ENCODE results near the gene NOX4.
"Not testable (repeated sequence)": the region's sequence is repeated elsewhere in the genome, so short reads cannot be mapped to it uniquely, and the experiment has no call there.

DNA sequence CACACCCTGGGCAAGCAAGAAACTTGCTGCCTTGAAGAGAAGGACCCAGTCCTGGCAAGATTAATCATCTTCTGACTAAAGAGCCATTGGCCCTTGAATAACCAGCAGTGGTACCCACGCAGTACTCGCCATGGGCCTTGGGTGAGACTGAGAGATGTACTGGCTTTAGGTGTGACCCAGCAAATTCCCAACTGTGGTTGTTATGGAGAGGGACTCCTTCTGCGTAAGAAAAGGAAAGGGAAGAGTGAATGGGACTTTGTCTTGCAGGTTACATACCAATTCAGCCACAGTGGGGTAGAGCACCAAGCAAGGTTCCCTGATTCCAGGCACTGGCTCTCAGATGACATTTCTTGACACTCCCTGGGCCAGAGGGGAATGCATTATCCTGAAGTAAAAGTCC is 80.1 kb downstream of the NOX4 start:
- TF ChIP-seq KDM5A (IDR thresholded peaks at IDR 0.05; ENCODE audit: low read length); EGR1 (IDR thresholded peaks at IDR 0.05; ENCODE audit: borderline replicate concordance, low read depth, low read length); TCF12 (IDR thresholded peaks at IDR 0.05; ENCODE audit: low read depth, low read length); EP300 (IDR thresholded peaks at IDR 0.05; ENCODE audit: borderline replicate concordance in 1 of 2, low read depth in 2 of 2, low read length in 2 of 2); JUN (IDR thresholded peaks at IDR 0.05; ENCODE audit: low read depth, low read length); TEAD4 (IDR thresholded peaks at IDR 0.05; ENCODE audit: low read depth, low read length); RBBP5 (IDR thresholded peaks at IDR 0.05; ENCODE audit: borderline replicate concordance, low read depth, low read length); POLR2A (IDR thresholded peaks at IDR 0.05; ENCODE audit: control extremely low read depth in 1 of 2, low read depth in 2 of 2, low read length in 2 of 2); CEBPB (IDR thresholded peaks at IDR 0.05; ENCODE audit: low read depth, low read length); SIRT6 (IDR thresholded peaks at IDR 0.05; ENCODE audit: low read length): not testable (repeated sequence)
- TF ChIP-seq, protein P1, sequence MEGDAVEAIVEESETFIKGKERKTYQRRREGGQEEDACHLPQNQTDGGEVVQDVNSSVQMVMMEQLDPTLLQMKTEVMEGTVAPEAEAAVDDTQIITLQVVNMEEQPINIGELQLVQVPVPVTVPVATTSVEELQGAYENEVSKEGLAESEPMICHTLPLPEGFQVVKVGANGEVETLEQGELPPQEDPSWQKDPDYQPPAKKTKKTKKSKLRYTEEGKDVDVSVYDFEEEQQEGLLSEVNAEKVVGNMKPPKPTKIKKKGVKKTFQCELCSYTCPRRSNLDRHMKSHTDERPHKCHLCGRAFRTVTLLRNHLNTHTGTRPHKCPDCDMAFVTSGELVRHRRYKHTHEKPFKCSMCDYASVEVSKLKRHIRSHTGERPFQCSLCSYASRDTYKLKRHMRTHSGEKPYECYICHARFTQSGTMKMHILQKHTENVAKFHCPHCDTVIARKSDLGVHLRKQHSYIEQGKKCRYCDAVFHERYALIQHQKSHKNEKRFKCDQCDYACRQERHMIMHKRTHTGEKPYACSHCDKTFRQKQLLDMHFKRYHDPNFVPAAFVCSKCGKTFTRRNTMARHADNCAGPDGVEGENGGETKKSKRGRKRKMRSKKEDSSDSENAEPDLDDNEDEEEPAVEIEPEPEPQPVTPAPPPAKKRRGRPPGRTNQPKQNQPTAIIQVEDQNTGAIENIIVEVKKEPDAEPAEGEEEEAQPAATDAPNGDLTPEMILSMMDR (IDR thresholded peaks at IDR 0.05; ENCODE audit: control extremely low read depth in 1 of 3, insufficient read depth in 1 of 3, low read depth in 1 of 3, low read length in 3 of 3) = not testable (repeated sequence)
- TF ChIP-seq, protein P2, sequence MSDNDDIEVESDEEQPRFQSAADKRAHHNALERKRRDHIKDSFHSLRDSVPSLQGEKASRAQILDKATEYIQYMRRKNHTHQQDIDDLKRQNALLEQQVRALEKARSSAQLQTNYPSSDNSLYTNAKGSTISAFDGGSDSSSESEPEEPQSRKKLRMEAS (IDR thresholded peaks at IDR 0.05) = not testable (repeated sequence)

Data from H1 (cell line).